D721Med (cell line): Measurements from ENCODE around the gene MDN1.

Experiments
- DNase-seq: peaks from one replicate; pipeline ENCODE4 v3.0.0; 2011; ENCODE audit warnings: low spot score; ENCODE audit not compliant: insufficient read length
- FAIRE-seq: peaks from 2 replicates; lab custom pipeline; 2011; peaks lifted over from hg19 to GRCh38; lab: Jason Lieb, UNC
- CTCF ChIP-seq: IDR thresholded peaks from 2 replicates; pipeline ENCODE4 v1.5.1; 2012; ENCODE audit warnings: mild to moderate bottlenecking, control low read depth; ENCODE audit not compliant: insufficient read depth; ENCODE audit errors: missing control alignments

MDN1 gene

GRCh38 chr6:89702349-89702748 lies 117.2 kb downstream of the MDN1 start:
- no peak for FAIRE-seq
- no peak for DNase-seq
- TF ChIP-seq CTCF: no peak

GRCh38 chr6:89695667-89696066 lies 123.9 kb downstream of the MDN1 start:
- DNase-seq (no peak), FAIRE-seq (no peak)
- no peak for TF ChIP-seq CTCF

GRCh38 chr6:89694428-89694827 lies 125.2 kb downstream of the MDN1 start:
- DNase-seq (no peak), FAIRE-seq (no peak)
- no peak for TF ChIP-seq CTCF

- FAIRE-seq (no peak), DNase-seq (no peak)
These were observed 126.4 kb downstream of the MDN1 start for GRCh38 chr6:89693207-89693606.

GRCh38 chr6:89692256-89692655 lies 127.3 kb downstream of the MDN1 start:
- FAIRE-seq (no peak), DNase-seq (no peak)
- TF ChIP-seq CTCF: no peak

More at GRCh38 chr6:89693207-89693606, 126.4 kb downstream of the MDN1 start:
- TF ChIP-seq CTCF: no peak

- DNase-seq (no peak), FAIRE-seq (no peak)
- no peak for TF ChIP-seq CTCF
These were observed 128.7 kb downstream of the MDN1 start for GRCh38 chr6:89690944-89691324.

- DNase-seq (no peak), FAIRE-seq (no peak)
- no peak for TF ChIP-seq CTCF
These were observed 129.9 kb downstream of the MDN1 start for GRCh38 chr6:89689732-89690131.
